GM12891 (cell line): ENCODE results near the gene KIN.

Experiments used
- POLR2A ChIP-seq: IDR thresholded peaks from 2 replicates; pipeline ENCODE4 v1.6.1; 2011; ENCODE audit warnings: low read depth, low read length, control low read depth
- POLR2AphosphoS5 ChIP-seq: IDR thresholded peaks from 2 replicates; pipeline ENCODE4 v1.6.1; 2011; ENCODE audit warnings: low read depth, low read length, control low read depth
- POU2F2 ChIP-seq: IDR thresholded peaks from 2 replicates; pipeline ENCODE4 v1.6.1; 2011; ENCODE audit warnings: low read depth, mild to moderate bottlenecking, control low read depth, low read length, moderate library complexity

GRCh38 chr10:7705341-7705740 is 82.5 kb downstream of the KIN start:
- TF ChIP-seq POU2F2 (no peak), POLR2AphosphoS5 (no peak), POLR2A (no peak)
